WTC11 (cell line): ENCODE results near the gene ATP6V1F. TPM values are rescaled to one million over a fixed set of nuclear protein-coding genes. Genes with fewer than 3 reads are reported as not detected.

Experiments
- ATAC-seq: fragments of 200-7000 bp; cut with Tn5 transposase; 2 replicates; pipeline ENCODE4 v1.10.0; 2021; ENCODE audit warnings: mild to moderate bottlenecking, moderate library complexity
- CTCF ChIA-PET: fragments of 300-600 bp; sonication (Branson Sonifier 250); formaldehyde crosslinking; loops from one replicate; lab custom pipeline; 2021; ENCODE audit warnings: antibody characterized with exemption; lab: Charles Lee
- POLR2A ChIA-PET: fragments of 350-600 bp; sonication (Branson Sonifier 250); formaldehyde crosslinking; loops from one replicate; lab custom pipeline; 2021; ENCODE audit warnings: antibody characterized with exemption; lab: Charles Lee
- DNase-seq: peaks from one replicate; pipeline ENCODE4 v3.0.0; 2021; ENCODE audit warnings: low spot score
- H3K27ac Mint-ChIP-seq: 2 replicates; pipeline ENCODE4 v1.8.0; 2021; ENCODE audit warnings: mixed read lengths
- H3K27me3 Mint-ChIP-seq: 2 replicates; pipeline ENCODE4 v1.8.0; 2021; ENCODE audit warnings: low read depth, mild to moderate bottlenecking, moderate library complexity, mixed read lengths
- H3K36me3 Mint-ChIP-seq: 2 replicates; pipeline ENCODE4 v1.8.0; 2021; ENCODE audit warnings: mixed read lengths
- H3K4me1 Mint-ChIP-seq: 2 replicates; pipeline ENCODE4 v1.8.0; 2022; ENCODE audit warnings: mixed read lengths
- H3K4me3 Mint-ChIP-seq: 2 replicates; pipeline ENCODE4 v1.8.0; 2021; ENCODE audit warnings: mild to moderate bottlenecking, moderate library complexity, mixed read lengths
- H3K9me3 Mint-ChIP-seq: 2 replicates; pipeline ENCODE4 v1.8.0; 2021; ENCODE audit warnings: mixed read lengths
- ATF2 ChIP-seq: sonication (generic); formaldehyde crosslinking; IDR thresholded peaks from 2 replicates; pipeline ENCODE4 v1.8.1; 2022; ENCODE audit warnings: low read depth, missing genetic modification reagents, borderline replicate concordance
- EMX1 ChIP-seq: fragments of 250-450 bp; sonication (Bioruptor Pico); IDR thresholded peaks from 2 replicates; pipeline ENCODE4 v1.8.0; 2021; ENCODE audit warnings: mild to moderate bottlenecking
- ETV6 ChIP-seq: sonication (generic); formaldehyde crosslinking; IDR thresholded peaks from 2 replicates; pipeline ENCODE4 v1.8.1; 2022; ENCODE audit warnings: mild to moderate bottlenecking, missing genetic modification reagents
- FOXK1 ChIP-seq: sonication (generic); formaldehyde crosslinking; IDR thresholded peaks from 2 replicates; pipeline ENCODE4 v1.8.0; 2022; ENCODE audit warnings: mild to moderate bottlenecking, moderate library complexity, missing genetic modification reagents
- FOXP1 ChIP-seq: sonication (generic); formaldehyde crosslinking; IDR thresholded peaks from 2 replicates; pipeline ENCODE4 v1.8.0; 2022; ENCODE audit warnings: missing genetic modification reagents, mild to moderate bottlenecking, moderate library complexity, borderline replicate concordance
- HMGA2 ChIP-seq: fragments of 250-450 bp; sonication (Bioruptor Pico); IDR thresholded peaks from 2 replicates; pipeline ENCODE4 v1.4.0; 2021; ENCODE audit warnings: mild to moderate bottlenecking, moderate library complexity
- JUN ChIP-seq: sonication (generic); formaldehyde crosslinking; IDR thresholded peaks from 2 replicates; pipeline ENCODE4 v1.8.0; 2023; ENCODE audit warnings: mild to moderate bottlenecking, missing genetic modification reagents
- MAX ChIP-seq: sonication (generic); formaldehyde crosslinking; IDR thresholded peaks from 2 replicates; pipeline ENCODE4 v1.8.0; 2022; ENCODE audit warnings: mild to moderate bottlenecking, missing genetic modification reagents
- NFYB ChIP-seq: sonication (generic); formaldehyde crosslinking; conservative IDR thresholded peaks from 2 replicates; pipeline ENCODE4 v1.8.0; 2022; ENCODE audit warnings: low read depth, missing genetic modification reagents
- OVOL2 ChIP-seq: fragments of 250-450 bp; sonication (Bioruptor Pico); IDR thresholded peaks from 2 replicates; pipeline ENCODE4 v1.9.0; 2021; ENCODE audit warnings: mild to moderate bottlenecking, borderline replicate concordance
- PRDM15 ChIP-seq: sonication (generic); formaldehyde crosslinking; IDR thresholded peaks from 2 replicates; pipeline ENCODE4 v1.8.0; 2022; ENCODE audit warnings: missing genetic modification reagents
- SMAD3 ChIP-seq: sonication (generic); formaldehyde crosslinking; IDR thresholded peaks from 2 replicates; pipeline ENCODE4 v1.8.0; 2022; ENCODE audit warnings: missing genetic modification reagents, mild to moderate bottlenecking, borderline replicate concordance
- TEAD1 ChIP-seq: sonication (generic); formaldehyde crosslinking; IDR thresholded peaks from 2 replicates; pipeline ENCODE4 v1.8.0; 2022; ENCODE audit warnings: mild to moderate bottlenecking, missing genetic modification reagents
- TP53 ChIP-seq: sonication (generic); formaldehyde crosslinking; IDR thresholded peaks from 2 replicates; pipeline ENCODE4 v1.8.1; 2023; ENCODE audit warnings: mild to moderate bottlenecking, missing genetic modification reagents
- ZNF423 ChIP-seq: fragments of 250-450 bp; sonication (Bioruptor Pico); IDR thresholded peaks from 2 replicates; pipeline ENCODE4 v2.1.2; 2022; ENCODE audit warnings: mild to moderate bottlenecking, moderate library complexity
- ZNF425 ChIP-seq: fragments of 250-450 bp; sonication (Bioruptor Pico); conservative IDR thresholded peaks from 2 replicates; pipeline ENCODE4 v1.9.0; 2021; ENCODE audit warnings: mild to moderate bottlenecking
- total RNA-seq: library from RNA; stranded (reverse); gene quantifications from 3 replicates; pipeline ENCODE4 v1.2.3, GENCODE V29; 2021
- TF ChIP-seq, protein P1 (sequence below): sonication (generic); formaldehyde crosslinking; IDR thresholded peaks from 2 replicates; pipeline ENCODE4 v1.8.1; 2023; ENCODE audit warnings: mild to moderate bottlenecking, missing genetic modification reagents, moderate library complexity
- TF ChIP-seq, protein P2 (sequence below): fragments of 250-450 bp; sonication (Bioruptor Pico); IDR thresholded peaks from 2 replicates; pipeline ENCODE4 v1.9.0; 2021; ENCODE audit warnings: mild to moderate bottlenecking
- TF ChIP-seq, protein P3 (sequence below): sonication (generic); formaldehyde crosslinking; IDR thresholded peaks from 2 replicates; pipeline ENCODE4 v1.8.1; 2022; ENCODE audit warnings: mild to moderate bottlenecking, moderate library complexity, missing genetic modification reagents
- TF ChIP-seq, protein P4 (sequence below): fragments of 250-450 bp; sonication (Bioruptor Pico); IDR thresholded peaks from 2 replicates; pipeline ENCODE4 v1.9.0; 2021; ENCODE audit warnings: moderate library complexity, mild to moderate bottlenecking, inconsistent platforms, borderline replicate concordance

Gene ATP6V1F
- total RNA-seq, 1 experiment from 2014 or later: 117 TPM

DNA sequence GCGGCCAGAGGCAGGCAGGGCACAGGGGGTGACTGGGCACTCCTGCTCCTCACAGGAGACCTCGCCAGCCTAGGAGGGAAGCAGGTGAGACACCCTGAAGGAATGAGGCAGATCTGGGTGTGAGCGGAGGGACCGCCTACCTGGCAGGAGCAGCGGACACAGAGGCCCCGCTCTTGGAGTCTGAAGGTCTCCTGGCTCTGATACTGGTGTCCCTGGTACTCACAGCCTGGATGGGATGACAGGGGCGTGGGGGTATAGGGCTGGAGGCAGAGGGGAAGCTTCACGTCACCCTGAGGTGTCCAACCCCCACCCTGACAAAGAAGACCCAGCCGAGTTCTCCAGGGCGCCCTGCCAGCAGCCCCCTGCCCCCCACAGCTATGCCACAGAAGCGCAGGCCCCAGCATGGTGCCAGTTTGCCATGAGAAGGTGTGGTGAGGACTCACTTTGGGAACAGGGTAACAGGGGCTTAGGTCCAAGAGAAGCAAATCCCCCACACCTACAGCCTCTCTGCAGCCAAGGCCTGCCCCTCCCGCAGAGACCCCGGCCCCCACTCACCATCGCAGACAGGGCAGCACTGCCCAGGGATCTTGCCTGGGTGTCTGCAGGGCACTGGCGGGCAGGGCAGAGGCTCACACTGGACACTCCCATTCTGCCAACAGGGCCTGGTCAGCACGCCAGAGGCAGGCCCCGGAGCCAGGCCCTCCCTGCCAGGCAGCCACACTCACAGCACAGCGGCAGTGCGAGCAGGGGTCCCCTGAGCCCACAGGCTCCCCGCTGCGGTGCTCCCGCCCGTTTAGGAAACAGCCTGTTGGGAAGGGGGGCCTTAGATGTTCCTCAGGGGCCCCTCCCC, 30.8 kb downstream of the ATP6V1F start (continued):
- no peak for TF ChIP-seq ZNF425 (CRISPR knock-in tag)
- TF ChIP-seq ETV6 (CRISPR knock-in tag): no peak
- TF ChIP-seq, protein P1, sequence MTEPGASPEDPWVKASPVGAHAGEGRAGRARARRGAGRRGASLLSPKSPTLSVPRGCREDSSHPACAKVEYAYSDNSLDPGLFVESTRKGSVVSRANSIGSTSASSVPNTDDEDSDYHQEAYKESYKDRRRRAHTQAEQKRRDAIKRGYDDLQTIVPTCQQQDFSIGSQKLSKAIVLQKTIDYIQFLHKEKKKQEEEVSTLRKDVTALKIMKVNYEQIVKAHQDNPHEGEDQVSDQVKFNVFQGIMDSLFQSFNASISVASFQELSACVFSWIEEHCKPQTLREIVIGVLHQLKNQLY: no peak
- no peak for TF ChIP-seq OVOL2 (CRISPR knock-in tag)
- TF ChIP-seq, protein P2, sequence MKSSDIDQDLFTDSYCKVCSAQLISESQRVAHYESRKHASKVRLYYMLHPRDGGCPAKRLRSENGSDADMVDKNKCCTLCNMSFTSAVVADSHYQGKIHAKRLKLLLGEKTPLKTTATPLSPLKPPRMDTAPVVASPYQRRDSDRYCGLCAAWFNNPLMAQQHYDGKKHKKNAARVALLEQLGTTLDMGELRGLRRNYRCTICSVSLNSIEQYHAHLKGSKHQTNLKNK: no peak
- no peak for TF ChIP-seq TEAD1 (CRISPR knock-in tag)
- no peak for TF ChIP-seq ATF2

DNA sequence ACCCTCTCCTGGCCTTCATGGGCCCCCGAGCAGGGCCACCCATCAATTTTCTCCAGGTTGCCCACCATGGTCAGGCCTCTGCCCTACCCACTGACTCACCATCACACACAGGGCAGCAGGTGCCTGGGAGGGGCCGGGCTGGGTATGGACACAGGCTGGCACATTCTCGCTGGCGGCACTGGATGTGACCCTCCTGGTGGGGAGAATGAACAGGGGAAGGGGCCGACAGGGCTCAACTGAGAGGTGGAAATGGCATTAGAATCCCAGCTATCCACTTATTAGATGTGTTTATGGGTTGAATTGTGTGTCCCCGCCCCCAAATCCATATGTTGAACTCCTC, 31.4 kb downstream of the ATP6V1F start:
- Mint-ChIP-seq H3K36me3 (peaks cover 4% of the 10 kb centered on the region), H3K4me1 (peaks cover 3% of the 10 kb centered on the region; the same call in 1 of the 2 replicates), H3K27me3 (peaks cover 12% of the 10 kb centered on the region), H3K4me3 (no peak overlapping the region), H3K27ac (no peak overlapping the region)
- no peak for ATAC-seq
- POLR2A ChIA-PET: interaction anchor here (0.6 kb wide), 1 partner anchor 167 kb away, joined by 4 read pairs; no protein-coding TSS in a partner anchor
- TF ChIP-seq FOXK1 (CRISPR knock-in tag) (no peak), TP53 (CRISPR knock-in tag) (no peak), NFYB (CRISPR knock-in tag) (no peak), MAX (CRISPR knock-in tag) (no peak), ZNF425 (CRISPR knock-in tag) (no peak), FOXP1 (CRISPR knock-in tag) (no peak), JUN (CRISPR knock-in tag) (no peak), PRDM15 (CRISPR knock-in tag) (no peak), HMGA2 (CRISPR knock-in tag) (no peak), EMX1 (CRISPR knock-in tag) (no peak), ZNF423 (CRISPR knock-in tag) (no peak), SMAD3 (CRISPR knock-in tag) (no peak)
- TF ChIP-seq, protein P3, sequence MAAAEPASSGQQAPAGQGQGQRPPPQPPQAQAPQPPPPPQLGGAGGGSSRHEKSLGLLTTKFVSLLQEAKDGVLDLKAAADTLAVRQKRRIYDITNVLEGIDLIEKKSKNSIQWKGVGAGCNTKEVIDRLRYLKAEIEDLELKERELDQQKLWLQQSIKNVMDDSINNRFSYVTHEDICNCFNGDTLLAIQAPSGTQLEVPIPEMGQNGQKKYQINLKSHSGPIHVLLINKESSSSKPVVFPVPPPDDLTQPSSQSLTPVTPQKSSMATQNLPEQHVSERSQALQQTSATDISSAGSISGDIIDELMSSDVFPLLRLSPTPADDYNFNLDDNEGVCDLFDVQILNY: no peak
- TF ChIP-seq, protein P4, sequence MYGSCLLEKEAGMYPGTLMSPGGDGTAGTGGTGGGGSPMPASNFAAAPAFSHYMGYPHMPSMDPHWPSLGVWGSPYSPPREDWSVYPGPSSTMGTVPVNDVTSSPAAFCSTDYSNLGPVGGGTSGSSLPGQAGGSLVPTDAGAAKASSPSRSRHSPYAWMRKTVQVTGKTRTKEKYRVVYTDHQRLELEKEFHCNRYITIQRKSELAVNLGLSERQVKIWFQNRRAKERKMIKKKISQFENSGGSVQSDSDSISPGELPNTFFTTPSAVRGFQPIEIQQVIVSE (CRISPR knock-in tag): no peak
- TF ChIP-seq, all 79 proteins: peak for 0
- DNase-seq: no peak
- CTCF ChIA-PET: no interaction called here
- peaks cover 13% of the 10 kb centered on the region for H3K9me3 Mint-ChIP-seq
